Activated CD8-positive, alpha-beta memory T cell treated with anti-CD3 and anti-CD28 coated beads, Interleukin-2, amount 10 ng/mL, durations not matched to agents 7 days and 5 days (primary cell): ENCODE measurements around the gene IL36A. TPM values are rescaled to one million over a fixed set of nuclear protein-coding genes. Genes with fewer than 3 reads are reported as not detected.

Source experiments
- ATAC-seq: fragments of 150-1000 bp; cut with Tn5 transposase; one replicate; pipeline ENCODE4 v1.10.0; 2021; ENCODE audit warnings: moderate library complexity
- CTCF ChIA-PET: fragments of 350-600 bp; sonication (Branson Sonifier 250); formaldehyde crosslinking; loops from one replicate; lab custom pipeline; 2021; ENCODE audit warnings: antibody characterized with exemption; lab: Charles Lee
- DNase-seq: peaks from one replicate; pipeline ENCODE4 v3.0.0-alpha.2; 2020
- H3K27ac Mint-ChIP-seq: one replicate; pipeline ENCODE4 v1.8.0; 2021; ENCODE audit warnings: mild to moderate bottlenecking, mixed read lengths
- H3K27me3 Mint-ChIP-seq: one replicate; pipeline ENCODE4 v1.8.0; 2021; ENCODE audit warnings: mixed read lengths
- H3K36me3 Mint-ChIP-seq: one replicate; pipeline ENCODE4 v1.8.0; 2021; ENCODE audit warnings: mild to moderate bottlenecking, mixed read lengths
- H3K4me1 Mint-ChIP-seq: one replicate; pipeline ENCODE4 v1.8.0; 2021; ENCODE audit warnings: mixed read lengths
- H3K4me3 Mint-ChIP-seq: one replicate; pipeline ENCODE4 v1.8.0; 2021; ENCODE audit warnings: mild to moderate bottlenecking, moderate library complexity, mixed read lengths
- H3K9me3 Mint-ChIP-seq: one replicate; pipeline ENCODE4 v1.8.0; 2022; ENCODE audit warnings: low read depth, mixed read lengths
- total RNA-seq, 2 experiments: library from RNA; stranded (reverse); gene quantifications; one replicate each; pipeline ENCODE4 v1.2.3, GENCODE V29; 2021

IL36A gene
- total RNA-seq, 2 experiments from 2014 or later, result 0.42 TPM; not detected in 1

- Mint-ChIP-seq H3K9me3 (no peaks in the 10 kb centered on the region), H3K4me1 (no peaks in the 10 kb centered on the region), H3K27ac (no peak overlapping the region), H3K4me3 (no peak overlapping the region), H3K36me3 (no peaks in the 10 kb centered on the region), H3K27me3 (peaks cover 26% of the 10 kb centered on the region)
- CTCF ChIA-PET, result no interaction called here
- ATAC-seq (no peak), DNase-seq (no peak)
Measured at GRCh38 chr2:113038291-113038690, 33.0 kb downstream of the IL36A start.

DNA sequence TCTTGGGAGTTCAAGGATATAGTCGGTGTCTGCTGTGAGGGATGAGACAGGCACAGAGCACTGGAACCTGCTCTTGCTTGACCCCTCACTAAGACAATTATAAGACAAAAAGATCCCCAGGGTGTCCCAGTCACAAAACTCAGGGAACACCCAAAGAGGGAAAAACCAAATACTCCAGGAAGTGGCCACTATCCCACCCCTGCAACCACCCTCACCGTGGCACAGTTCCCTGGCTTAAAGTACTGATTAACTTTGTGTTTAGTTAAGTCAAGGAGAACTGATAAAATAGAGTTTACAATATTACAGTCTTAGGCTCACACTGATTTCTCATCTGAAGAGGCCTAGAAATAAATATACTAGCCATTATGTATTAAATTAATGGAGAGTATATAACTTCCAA, 33.9 kb downstream of the IL36A start:
- H3K4me3 Mint-ChIP-seq, result no peak overlapping the region
- CTCF ChIA-PET, result no interaction called here
- H3K9me3 Mint-ChIP-seq, result no peaks in the 10 kb centered on the region
- no peaks in the 10 kb centered on the region for H3K4me1 Mint-ChIP-seq
- ATAC-seq (no peak), DNase-seq (no peak)
- H3K27me3 Mint-ChIP-seq, result peaks cover 34% of the 10 kb centered on the region
- no peaks in the 10 kb centered on the region for H3K36me3 Mint-ChIP-seq
- H3K27ac Mint-ChIP-seq, result no peak overlapping the region

DNA sequence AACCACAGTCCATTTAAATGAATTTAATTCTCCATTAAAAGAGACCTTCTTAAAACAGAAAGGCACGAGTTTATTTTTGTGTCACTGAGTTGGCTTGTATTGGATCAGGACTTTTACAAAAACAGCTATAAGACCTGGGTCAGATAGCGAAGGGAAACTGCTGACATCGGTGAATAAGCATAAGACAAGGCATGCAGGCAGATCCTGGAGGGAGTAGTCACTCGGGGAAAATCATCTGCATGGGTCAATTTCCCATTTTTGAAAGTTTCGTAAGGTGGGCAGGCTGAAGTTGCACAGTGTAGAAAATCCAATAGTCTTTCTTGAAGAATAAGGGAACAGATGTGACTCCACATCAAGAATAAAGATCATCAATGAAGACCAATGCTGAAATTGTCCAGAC, 34.5 kb downstream of the IL36A start:
- H3K4me1 Mint-ChIP-seq, result no peaks in the 10 kb centered on the region
- DNase-seq (no peak), ATAC-seq (no peak)
- no peak overlapping the region for H3K27ac Mint-ChIP-seq
- peaks cover 35% of the 10 kb centered on the region for H3K27me3 Mint-ChIP-seq
- no peak overlapping the region for H3K4me3 Mint-ChIP-seq
- H3K9me3 Mint-ChIP-seq, result no peaks in the 10 kb centered on the region
- CTCF ChIA-PET, result no interaction called here
- no peaks in the 10 kb centered on the region for H3K36me3 Mint-ChIP-seq

- H3K27ac Mint-ChIP-seq, result no peak overlapping the region
- CTCF ChIA-PET, result interaction anchor here (0.9 kb wide), 1 partner anchor 8 kb away, joined by 3 read pairs; no protein-coding TSS in a partner anchor
- no peaks in the 10 kb centered on the region for H3K9me3 Mint-ChIP-seq
- no peaks in the 10 kb centered on the region for H3K4me1 Mint-ChIP-seq
- ATAC-seq (no peak), DNase-seq (no peak)
- H3K27me3 Mint-ChIP-seq, result peaks cover 36% of the 10 kb centered on the region
- H3K4me3 Mint-ChIP-seq, result no peak overlapping the region
- H3K36me3 Mint-ChIP-seq, result no peaks in the 10 kb centered on the region
Measured at GRCh38 chr2:113041871-113042270, 36.6 kb downstream of the IL36A start.

- H3K27me3 Mint-ChIP-seq, result peaks cover 34% of the 10 kb centered on the region
- H3K27ac Mint-ChIP-seq, result no peak overlapping the region
- ATAC-seq (no peak), DNase-seq (no peak)
- no peaks in the 10 kb centered on the region for H3K4me1 Mint-ChIP-seq
- no peak overlapping the region for H3K4me3 Mint-ChIP-seq
- CTCF ChIA-PET, result interaction anchor here (0.9 kb wide), 1 partner anchor 34 kb away, joined by 3 read pairs; no protein-coding TSS in a partner anchor
- no peaks in the 10 kb centered on the region for H3K36me3 Mint-ChIP-seq
- no peaks in the 10 kb centered on the region for H3K9me3 Mint-ChIP-seq
Measured at GRCh38 chr2:113046465-113046864, 41.2 kb downstream of the IL36A start.

DNA sequence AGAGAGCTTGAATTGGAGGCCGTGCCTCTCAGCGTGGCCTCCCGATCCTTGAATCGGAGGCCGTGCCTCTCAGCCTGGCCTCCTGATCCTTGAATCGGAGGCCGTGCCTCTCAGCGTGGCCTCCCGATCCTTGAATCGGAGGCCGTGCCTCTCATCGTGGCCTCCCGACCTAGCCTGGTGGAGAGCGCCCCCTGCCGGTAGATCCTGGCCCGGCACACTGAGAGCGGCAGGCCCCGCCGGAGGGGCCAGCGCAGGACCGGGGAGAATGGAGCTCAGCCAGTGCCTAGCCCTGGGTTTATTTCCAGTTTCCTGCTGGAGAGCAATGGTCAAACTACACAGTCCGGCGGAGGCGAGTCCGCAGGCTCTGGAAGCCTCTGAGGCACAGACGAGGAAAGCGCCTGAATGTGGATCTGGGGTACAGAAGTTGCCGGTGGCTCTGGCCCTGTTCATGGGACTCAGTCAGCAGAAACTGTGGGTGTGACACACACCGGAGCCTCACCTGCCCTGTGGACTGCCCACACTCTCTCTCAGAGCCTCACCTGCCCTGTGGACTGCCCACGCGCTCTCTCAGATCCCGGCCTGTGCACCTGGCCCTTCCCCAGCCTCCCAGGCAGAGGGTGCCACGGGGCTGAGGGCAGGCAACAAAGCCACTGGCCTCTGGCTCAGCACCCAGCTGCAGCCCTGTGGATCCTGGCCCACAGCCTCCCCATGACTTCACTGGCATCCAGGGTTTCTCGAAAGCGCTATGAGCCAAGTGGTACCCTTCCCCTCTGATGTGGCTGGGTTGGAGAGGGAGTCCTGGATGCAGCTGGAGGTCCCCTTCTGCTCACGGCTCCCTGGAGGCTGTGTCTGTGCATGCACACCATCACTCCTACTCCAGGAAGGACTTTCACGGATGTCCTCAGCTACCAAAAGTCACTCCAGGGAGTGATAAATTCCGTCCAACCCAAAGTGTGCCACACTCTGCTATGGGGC, 45.9 kb downstream of the IL36A start:
- Mint-ChIP-seq H3K27me3 (peaks cover 14% of the 10 kb centered on the region), H3K36me3 (peaks cover 8% of the 10 kb centered on the region), H3K27ac (no peak overlapping the region), H3K4me3 (no peak overlapping the region), H3K4me1 (peaks cover 8% of the 10 kb centered on the region), H3K9me3 (peaks cover 12% of the 10 kb centered on the region)
- no peak for DNase-seq
- CTCF ChIA-PET, result interaction anchor here (1.3 to 1.6 kb wide), 2 partner anchors 21 to 110 kb away, joined by 4 read pairs; no protein-coding TSS in a partner anchor
- no peak for ATAC-seq

DNA sequence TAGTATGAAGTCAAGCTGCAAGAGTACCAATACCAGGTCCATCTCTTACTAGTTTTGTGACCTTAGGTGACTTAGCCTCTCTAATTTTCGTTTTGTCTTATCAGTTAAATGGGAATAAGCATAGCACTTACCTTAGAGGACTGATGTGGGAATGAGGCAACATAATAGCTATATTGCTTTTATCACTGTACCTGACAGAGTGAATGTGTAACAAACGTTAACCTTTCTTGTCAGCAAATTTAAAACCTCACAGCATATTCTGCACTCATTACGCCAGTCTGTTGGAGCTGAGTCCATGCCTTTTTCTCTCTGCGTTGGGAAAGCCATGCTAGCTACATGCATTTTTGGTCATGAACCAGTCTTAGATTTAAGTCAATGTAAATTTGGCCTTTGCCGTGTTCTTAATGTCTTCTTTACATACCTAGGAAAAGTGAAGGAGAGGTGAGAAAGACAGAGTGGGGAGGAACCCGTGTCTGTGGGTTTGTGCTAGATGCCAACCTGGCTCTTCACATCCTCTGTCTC, 47.2 kb downstream of the IL36A start, which contains the start of gene IL36B:
Gene IL36B (minus strand): TSS at position 472 of the 522 bp plus-strand sequence.
- H3K4me3 Mint-ChIP-seq, result no peak within 1 kb of the TSS
- H3K9me3 Mint-ChIP-seq, result peaks cover 15% of the 10 kb centered on the region
- H3K27ac Mint-ChIP-seq, result no peak within 1 kb of the TSS
- CTCF ChIA-PET, result interaction anchor here (1.2 to 1.6 kb wide), 3 partner anchors 10 to 111 kb away, joined by 3 to 4 read pairs (median 4); no protein-coding TSS in a partner anchor
- peaks cover 8% of the 10 kb centered on the region for H3K4me1 Mint-ChIP-seq
- H3K36me3 Mint-ChIP-seq, result peaks cover 9% of the 10 kb centered on the region
- ATAC-seq (no peak), DNase-seq (no peak)
- peaks cover 6% of the 10 kb centered on the region for H3K27me3 Mint-ChIP-seq

- ATAC-seq, result no peak
- no peak overlapping the region for H3K27ac Mint-ChIP-seq
- peaks cover 9% of the 10 kb centered on the region for H3K36me3 Mint-ChIP-seq
- H3K9me3 Mint-ChIP-seq, result peaks cover 15% of the 10 kb centered on the region
- no peak for DNase-seq
- peaks cover under 1% of the 10 kb centered on the region for H3K27me3 Mint-ChIP-seq
- peaks cover 8% of the 10 kb centered on the region for H3K4me1 Mint-ChIP-seq
- CTCF ChIA-PET, result no interaction called here
- no peak overlapping the region for H3K4me3 Mint-ChIP-seq
Measured at GRCh38 chr2:113053666-113054065, 48.4 kb downstream of the IL36A start.

DNA sequence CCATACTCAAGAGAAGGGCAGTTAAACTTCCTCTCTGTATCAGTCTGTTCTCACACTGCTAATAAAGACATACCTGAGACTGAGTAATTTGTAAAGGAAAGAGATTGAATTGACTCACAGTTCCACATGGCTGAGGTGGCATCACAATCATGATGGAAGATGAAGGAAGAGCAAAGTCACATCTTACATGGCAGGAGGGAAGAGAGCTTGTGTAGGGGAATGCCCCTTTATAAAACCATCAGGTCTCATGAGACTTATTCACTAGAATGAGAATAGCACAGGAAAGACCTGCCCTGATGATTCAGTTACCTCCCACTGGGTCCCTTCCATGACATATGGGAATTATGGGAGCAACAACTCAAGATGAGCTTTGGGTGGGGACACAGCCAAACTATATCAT, 48.8 kb downstream of the IL36A start:
- peaks cover 15% of the 10 kb centered on the region for H3K9me3 Mint-ChIP-seq
- CTCF ChIA-PET, result no interaction called here
- H3K36me3 Mint-ChIP-seq, result peaks cover 9% of the 10 kb centered on the region
- DNase-seq (no peak), ATAC-seq (no peak)
- no peaks in the 10 kb centered on the region for H3K27me3 Mint-ChIP-seq
- no peak overlapping the region for H3K27ac Mint-ChIP-seq
- H3K4me1 Mint-ChIP-seq, result peaks cover 8% of the 10 kb centered on the region
- H3K4me3 Mint-ChIP-seq, result no peak overlapping the region

DNA sequence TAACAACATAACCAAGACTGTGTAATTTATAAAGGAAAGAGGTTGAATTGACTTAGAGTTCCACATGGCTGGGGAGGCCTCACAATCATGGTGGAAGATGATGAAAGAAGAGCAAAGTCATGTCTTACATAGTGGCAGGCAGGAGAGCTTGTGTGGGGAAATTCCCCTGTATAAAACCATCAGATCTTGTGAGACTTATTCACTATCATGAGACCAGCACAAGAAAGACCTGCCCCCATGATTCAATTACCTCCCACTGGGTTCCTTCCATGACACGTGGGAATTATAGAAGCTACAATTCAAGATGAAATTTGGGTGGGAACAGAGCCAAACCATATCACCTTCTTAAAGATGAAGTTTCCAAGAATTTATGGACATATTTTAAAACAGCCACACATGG, 51.3 kb downstream of the IL36A start:
- Mint-ChIP-seq H3K27me3 (no peaks in the 10 kb centered on the region), H3K36me3 (peaks cover 9% of the 10 kb centered on the region), H3K4me3 (no peak overlapping the region), H3K27ac (no peak overlapping the region), H3K4me1 (peaks cover 8% of the 10 kb centered on the region), H3K9me3 (peaks cover 15% of the 10 kb centered on the region)
- no peak for ATAC-seq
- CTCF ChIA-PET, result no interaction called here
- no peak for DNase-seq

DNA sequence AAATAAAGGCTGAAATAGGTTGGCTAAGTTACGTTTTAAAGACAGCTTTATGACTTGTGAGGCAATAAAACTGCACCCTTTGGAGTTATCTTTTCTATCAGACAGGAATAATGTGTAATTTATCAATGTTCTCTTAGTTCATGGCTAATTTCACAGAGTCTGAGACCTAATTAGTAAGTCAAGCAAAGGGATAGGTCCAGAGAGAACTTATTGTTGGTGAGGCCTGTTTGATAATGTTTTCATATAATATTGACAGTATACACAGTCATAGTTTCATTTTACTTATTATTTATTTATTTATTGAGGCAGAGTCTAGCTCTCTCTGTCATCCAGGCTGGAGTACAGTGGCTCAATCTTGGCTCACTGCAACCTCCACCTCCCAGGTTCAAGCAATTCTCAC, 51.9 kb downstream of the IL36A start:
- H3K27ac Mint-ChIP-seq, result no peak overlapping the region
- H3K4me3 Mint-ChIP-seq, result no peak overlapping the region
- H3K9me3 Mint-ChIP-seq, result peaks cover 15% of the 10 kb centered on the region
- no peaks in the 10 kb centered on the region for H3K27me3 Mint-ChIP-seq
- peaks cover 8% of the 10 kb centered on the region for H3K4me1 Mint-ChIP-seq
- CTCF ChIA-PET, result no interaction called here
- peaks cover 9% of the 10 kb centered on the region for H3K36me3 Mint-ChIP-seq
- ATAC-seq, result no peak
- DNase-seq, result no peak
